Stimulated activated CD8-positive, alpha-beta memory T cell treated with anti-CD3 and anti-CD28 coated beads, Interleukin-7, amount 100 ng/mL, for 1 hour (primary cell): Measurements from ENCODE around the gene UTS2B.
"Not testable (repeated sequence)": the region's sequence is repeated elsewhere in the genome, so short reads cannot be mapped to it uniquely, and the experiment has no call there.

ENCODE experiments used
- DNase-seq, 2 donors: peaks; one replicate each; pipeline ENCODE4 v3.0.0-alpha.2; 2020; ENCODE audit warnings: low read depth in 2 of 2

Gene UTS2B

GRCh38 chr3:191280111-191280510, 50.2 kb downstream of the UTS2B start:
- DNase-seq: no peak

DNA sequence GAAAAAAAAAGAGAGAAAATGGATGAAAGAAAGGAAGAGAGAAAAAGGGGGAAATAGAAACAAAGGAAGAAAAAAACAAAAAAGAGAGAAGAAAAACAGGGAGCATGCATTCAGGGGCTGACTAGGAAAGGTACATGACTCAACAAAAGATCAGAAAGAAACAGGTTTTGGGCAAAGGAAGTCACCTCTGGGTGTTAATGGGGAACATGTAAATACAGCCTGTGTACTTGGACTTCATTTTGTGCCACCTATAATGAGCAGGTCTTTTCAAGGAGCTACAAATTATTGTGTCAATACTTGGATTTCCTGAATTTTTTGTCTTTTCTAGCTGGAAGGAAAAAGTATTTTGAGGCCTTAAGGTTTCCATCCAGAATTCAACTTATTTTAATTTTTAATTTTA, 54.6 kb downstream of the UTS2B start:
- no peak for DNase-seq

- DNase-seq: not testable (repeated sequence)
Measured at GRCh38 chr3:191275244-191275643, 55.1 kb downstream of the UTS2B start.

- DNase-seq: no peak
Measured at GRCh38 chr3:191269289-191270085, 60.8 kb downstream of the UTS2B start.

- DNase-seq: no peak
Measured at GRCh38 chr3:191268737-191269136, 61.6 kb downstream of the UTS2B start.

DNA sequence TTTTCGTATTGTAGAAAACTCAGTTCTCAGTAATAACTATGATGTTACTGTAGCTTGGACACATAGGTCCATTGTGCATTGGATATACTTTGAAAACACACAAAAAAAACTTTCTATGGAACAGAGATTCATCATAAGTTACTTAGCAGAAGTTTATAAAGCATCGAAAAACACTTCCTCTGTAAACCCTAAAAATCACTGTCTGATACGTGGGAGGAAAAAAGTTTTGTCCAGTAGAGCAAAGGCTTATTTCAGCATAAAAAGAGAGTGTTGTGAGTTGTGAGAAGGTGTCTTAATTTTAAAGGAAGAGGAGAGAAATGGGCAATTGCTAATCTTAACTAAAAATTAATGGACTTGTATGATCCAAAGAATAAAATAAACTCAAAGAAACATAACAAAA, 66.5 kb downstream of the UTS2B start:
- DNase-seq: no peak

DNA sequence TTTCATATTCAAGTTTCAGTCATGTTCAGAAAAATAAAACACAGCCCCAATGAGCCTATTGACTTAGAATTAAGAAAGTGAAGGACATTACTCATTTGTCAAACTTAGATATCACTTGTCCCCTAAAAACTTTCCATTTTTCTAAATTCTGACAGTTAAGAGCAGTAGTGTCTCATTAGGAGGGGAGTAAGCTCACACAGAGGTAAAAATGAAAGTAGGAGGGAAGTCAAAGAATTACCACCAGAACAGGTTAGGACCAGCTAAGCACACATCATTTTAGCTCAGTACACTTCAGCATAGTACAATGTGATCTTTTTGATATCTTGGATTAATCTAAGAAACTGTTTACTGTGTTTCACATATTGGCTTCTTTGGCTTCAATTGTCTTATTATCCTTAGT, 67.0 kb downstream of the UTS2B start:
- no peak for DNase-seq

GRCh38 chr3:191262650-191263049, 67.7 kb downstream of the UTS2B start:
- DNase-seq: no peak

- no peak for DNase-seq
Measured at GRCh38 chr3:191261304-191261638, 69.1 kb downstream of the UTS2B start.

DNA sequence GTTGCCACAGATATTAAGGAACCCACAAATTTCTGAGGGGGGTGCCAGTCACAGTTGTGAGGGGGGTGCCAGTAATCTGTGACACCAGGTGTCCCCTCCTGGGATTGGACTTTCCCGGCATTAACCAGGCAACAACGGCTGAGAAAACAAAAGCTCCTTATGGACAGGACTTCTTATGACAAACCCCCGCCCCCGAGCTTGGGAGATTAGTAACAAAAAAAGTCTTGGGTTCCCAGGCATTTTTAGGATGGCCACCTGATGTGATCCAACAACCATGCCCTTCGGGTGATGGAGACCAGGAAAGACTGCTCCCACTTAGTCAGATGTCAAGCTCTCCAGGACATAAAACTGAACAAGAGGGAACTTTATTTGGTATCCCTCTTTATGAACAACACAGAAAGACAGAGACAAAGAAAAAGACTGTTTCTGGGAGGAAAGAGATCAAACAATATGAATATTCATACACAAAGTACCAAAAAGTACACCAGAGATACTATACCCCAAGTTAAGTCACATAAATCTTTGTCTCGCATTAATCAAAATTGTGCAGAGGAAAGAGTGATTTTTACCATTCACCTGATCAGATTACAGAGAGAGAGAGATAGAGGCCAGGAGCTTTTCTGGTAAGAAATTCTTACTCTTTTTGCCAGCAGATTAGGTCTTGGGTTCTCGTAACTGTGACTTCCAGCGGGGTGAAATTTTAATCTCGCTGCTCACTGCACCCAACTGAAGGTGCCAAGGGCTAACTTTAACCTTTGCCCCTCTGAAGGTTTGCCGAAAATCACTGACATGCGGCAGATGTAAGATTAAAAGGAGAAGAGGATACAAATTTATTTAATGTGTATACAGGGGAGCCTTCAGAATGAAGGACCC, 69.7 kb downstream of the UTS2B start:
- no peak for DNase-seq

DNA sequence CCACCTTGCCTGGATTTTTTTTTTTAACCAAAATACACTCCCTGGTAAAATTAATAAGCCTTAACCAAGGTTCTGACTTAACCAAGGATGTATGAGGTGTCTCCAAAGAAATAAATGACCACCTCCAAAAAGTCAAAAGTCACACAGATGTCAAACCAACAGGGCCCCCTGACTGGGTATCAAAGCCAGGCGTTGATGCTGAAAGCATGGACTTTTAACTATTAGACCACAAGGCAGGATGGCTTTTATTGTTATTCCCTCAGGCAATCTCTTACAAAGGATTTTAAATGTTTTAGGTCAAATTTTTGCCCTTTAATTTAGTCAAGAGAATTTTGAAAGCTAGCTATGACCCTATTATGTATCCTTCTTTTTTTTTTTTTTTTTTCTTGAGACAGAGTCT, 70.8 kb downstream of the UTS2B start:
- no peak for DNase-seq

DNA sequence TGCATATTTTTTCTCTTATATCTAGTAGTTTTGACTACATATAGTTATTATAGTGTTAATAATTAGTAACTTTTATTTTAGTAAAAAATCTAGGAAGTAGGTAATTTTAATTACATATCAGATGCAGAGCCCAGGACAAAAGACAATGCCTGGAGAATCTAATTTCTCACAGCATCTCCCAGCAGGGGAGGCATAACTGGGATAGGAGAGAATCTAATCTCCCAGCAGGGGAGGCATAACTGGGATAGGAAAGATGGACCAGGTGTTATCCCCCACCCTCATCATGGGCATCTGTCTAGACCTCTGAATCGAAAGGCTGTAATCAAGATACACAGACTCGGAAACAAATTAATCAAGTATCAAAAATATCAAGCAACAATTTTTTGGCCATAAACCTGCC, 73.0 kb downstream of the UTS2B start:
- DNase-seq: no peak

DNA sequence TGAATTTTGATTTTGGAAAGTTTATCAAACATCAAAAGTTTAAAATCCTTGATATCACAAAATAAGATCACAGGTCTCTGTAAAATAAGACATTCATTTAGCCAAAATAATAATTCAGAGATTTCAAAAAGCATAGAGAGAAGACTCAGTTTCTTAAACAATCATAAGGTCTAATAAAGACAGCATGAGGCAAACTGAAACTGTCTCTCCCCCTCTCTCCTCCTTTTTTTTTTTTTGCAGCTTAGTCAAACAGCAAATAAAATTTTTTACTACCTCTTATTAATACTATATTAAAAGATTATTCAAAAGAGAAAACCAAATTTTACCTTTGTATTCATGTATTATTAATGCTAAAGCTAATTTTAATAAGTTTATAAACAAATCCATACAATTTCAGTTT, 73.9 kb downstream of the UTS2B start:
- no peak for DNase-seq

- DNase-seq: no peak
Measured at GRCh38 chr3:191255156-191255555, 75.2 kb downstream of the UTS2B start.

DNA sequence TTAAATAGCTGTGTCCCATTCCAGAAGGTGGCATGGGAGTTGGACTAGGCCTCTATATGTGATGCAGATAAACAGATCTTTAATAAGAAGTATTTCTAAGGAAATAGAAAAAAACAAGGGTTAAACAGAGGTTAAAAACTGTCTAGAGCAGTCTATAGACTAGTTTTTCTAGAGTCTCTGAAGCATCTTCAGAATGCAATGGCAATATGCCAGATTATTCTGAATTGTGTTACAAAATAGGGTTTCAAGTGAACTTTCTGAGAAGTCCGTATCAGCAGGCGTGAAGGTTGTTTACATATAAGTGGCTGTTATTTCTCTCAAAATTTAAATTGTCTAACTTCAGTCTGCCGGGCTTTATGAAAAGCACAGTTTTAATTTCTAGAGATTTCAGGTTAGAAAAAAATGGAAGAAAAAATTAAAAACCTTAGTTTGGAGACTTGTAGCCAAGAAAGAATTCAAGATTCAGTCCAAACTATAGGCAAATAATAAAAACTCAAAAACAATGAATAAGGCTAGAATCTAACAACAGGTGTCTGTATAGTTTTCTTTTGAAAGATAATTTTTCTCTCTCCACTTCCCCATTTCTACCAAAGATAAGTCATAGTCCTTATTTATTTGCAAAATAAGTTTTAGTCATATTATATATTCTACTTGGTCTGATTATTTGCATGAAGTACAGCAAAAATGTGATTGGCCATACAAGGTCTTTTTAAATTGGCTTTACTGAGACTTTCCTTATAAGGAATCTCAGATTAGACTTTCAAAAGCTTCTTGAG, 76.0 kb downstream of the UTS2B start:
- no peak for DNase-seq

DNA sequence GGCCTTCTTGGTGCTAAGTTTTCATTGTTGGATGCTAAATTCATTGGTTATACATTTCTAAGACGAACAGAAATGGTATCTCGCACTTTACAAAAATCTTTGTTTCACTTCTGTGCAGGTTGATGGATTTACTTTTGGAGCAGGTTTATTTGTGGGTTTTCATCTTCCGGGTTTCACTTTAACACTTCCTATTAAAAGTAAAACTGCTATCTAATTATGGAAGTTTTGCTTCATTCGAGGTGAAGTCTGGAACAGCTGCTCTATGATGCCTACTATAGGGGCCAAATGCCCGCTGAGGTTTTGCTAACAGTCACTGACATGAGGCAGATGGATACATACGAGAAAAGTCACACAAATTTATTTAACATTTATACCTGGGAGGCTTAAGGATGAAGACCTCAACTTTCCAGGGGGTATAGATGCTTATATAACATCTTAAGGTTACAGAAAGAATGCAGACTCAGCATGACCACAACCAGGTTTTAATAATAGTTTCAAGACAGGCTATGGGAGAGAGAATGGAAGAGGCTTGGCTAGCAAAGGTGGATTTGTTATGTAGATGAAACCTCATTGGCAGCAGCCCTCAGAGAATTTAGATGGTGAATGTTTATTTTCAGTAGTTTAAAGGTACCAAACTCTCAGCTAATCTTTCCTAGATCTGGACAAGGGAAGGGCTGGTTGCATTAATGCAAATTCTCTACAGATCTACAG, 77.1 kb downstream of the UTS2B start:
- DNase-seq: no peak

DNA sequence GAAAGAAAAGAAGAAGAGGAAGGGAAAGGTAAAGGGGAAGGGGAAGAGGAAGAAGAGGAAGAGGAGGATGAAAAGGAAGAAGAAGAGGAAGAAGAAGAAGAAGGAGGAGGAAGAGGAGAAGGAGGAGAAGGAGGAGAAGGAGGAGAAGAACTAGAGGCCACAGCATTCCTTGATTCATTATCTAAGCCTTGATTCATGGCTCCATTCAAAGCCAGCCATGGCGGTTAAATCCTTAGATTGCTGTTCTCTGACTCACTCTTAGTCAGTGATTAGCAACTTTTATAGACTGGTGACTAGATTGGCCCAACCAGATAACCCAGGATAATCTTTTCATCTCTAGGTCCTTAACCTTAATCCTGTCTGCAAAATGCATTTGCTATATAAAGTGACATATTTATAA, 83.7 kb downstream of the UTS2B start:
- DNase-seq: no peak

- DNase-seq: not testable (repeated sequence)
Measured at GRCh38 chr3:191246034-191246433, 84.3 kb downstream of the UTS2B start.

DNA sequence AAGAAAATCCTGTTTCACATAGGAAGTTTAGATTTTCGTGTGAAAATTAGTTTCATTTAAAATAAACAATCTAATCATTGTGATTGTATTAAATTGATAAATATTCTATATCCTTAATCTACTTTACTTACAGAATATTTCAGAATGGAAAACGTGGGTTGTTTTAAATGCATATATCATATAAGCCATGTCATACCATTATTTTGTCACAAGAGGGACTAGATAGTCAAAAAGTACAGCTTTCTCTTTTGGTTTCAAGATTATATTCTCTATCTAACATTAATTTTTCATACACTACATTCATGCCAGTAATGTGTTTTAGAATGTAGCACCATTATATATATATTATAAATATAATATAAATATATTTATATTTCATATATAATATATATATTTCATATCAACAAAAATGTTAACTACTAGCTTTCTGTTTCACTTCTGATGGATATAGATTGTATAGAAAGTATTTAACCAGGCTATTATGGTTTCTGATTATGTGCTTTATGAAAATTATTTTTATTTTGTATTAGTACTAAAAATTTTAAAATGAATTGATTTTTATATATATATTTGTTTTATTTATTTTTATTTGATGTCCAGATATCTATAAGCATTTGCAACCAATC, 86.0 kb downstream of the UTS2B start:
- DNase-seq: no peak

- no peak for DNase-seq
Measured at GRCh38 chr3:191240486-191240885, 89.8 kb downstream of the UTS2B start.

GRCh38 chr3:191239407-191240031, 90.8 kb downstream of the UTS2B start:
- no peak for DNase-seq
